Calu3 (cell line): ENCODE measurements around the gene MKNK2. TPM values are rescaled to one million over a fixed set of nuclear protein-coding genes. Genes with fewer than 3 reads are reported as not detected.

ENCODE experiments used
- BruUV-seq: library from RNA; stranded (reverse); fragments of 400-500 nt; replicated peaks from 2 replicates; lab custom pipeline; 2021; lab: Mats Ljungman, UMichigan
- CTCF ChIA-PET: fragments of 300-600 bp; sonication (Branson Sonifier 250); formaldehyde crosslinking; loops from one replicate; lab custom pipeline; 2022; ENCODE audit warnings: antibody characterized with exemption; lab: Charles Lee
- DNase-seq: peaks from one replicate; pipeline ENCODE4 v3.0.0; 2022
- H3K27ac Mint-ChIP-seq: one replicate; pipeline ENCODE4 v1.8.0; 2022; ENCODE audit warnings: mixed read lengths; ENCODE audit not compliant: unreplicated experiment
- H3K27me3 Mint-ChIP-seq: one replicate; pipeline ENCODE4 v1.8.0; 2022; ENCODE audit warnings: mixed read lengths; ENCODE audit not compliant: unreplicated experiment
- H3K36me3 Mint-ChIP-seq: one replicate; pipeline ENCODE4 v1.8.0; 2022; ENCODE audit warnings: mild to moderate bottlenecking, moderate library complexity, mixed read lengths; ENCODE audit not compliant: insufficient read depth, unreplicated experiment
- H3K4me1 Mint-ChIP-seq: one replicate; pipeline ENCODE4 v1.8.0; 2022; ENCODE audit warnings: mild to moderate bottlenecking, low read depth, mixed read lengths; ENCODE audit not compliant: unreplicated experiment
- H3K4me3 Mint-ChIP-seq: one replicate; pipeline ENCODE4 v1.8.0; 2022; ENCODE audit warnings: mild to moderate bottlenecking, low read depth, moderate library complexity, mixed read lengths; ENCODE audit not compliant: unreplicated experiment
- H3K9me3 Mint-ChIP-seq: one replicate; pipeline ENCODE4 v1.8.0; 2022; ENCODE audit warnings: low read depth, mixed read lengths; ENCODE audit not compliant: unreplicated experiment
- intact Hi-C: fragments of 100-400 bp; cut with micrococcal nuclease; formaldehyde crosslinking; loops from one replicate; pipeline ENCODE4 v1.10.0; 2022; ENCODE audit not compliant: unreplicated experiment
- total RNA-seq: library from RNA; stranded (reverse); gene quantifications from 2 replicates; pipeline ENCODE4 v1.2.3, GENCODE V29; 2022
- TF ChIP-seq, protein P1 (sequence below): fragments of 200-600 bp; IDR thresholded peaks from one replicate; pipeline ENCODE4 v1.8.0; 2022; ENCODE audit warnings: antibody characterized with exemption; ENCODE audit not compliant: unreplicated experiment

The MKNK2 gene
- total RNA-seq, 1 experiment from 2014 or later, result 96.0 TPM

DNA sequence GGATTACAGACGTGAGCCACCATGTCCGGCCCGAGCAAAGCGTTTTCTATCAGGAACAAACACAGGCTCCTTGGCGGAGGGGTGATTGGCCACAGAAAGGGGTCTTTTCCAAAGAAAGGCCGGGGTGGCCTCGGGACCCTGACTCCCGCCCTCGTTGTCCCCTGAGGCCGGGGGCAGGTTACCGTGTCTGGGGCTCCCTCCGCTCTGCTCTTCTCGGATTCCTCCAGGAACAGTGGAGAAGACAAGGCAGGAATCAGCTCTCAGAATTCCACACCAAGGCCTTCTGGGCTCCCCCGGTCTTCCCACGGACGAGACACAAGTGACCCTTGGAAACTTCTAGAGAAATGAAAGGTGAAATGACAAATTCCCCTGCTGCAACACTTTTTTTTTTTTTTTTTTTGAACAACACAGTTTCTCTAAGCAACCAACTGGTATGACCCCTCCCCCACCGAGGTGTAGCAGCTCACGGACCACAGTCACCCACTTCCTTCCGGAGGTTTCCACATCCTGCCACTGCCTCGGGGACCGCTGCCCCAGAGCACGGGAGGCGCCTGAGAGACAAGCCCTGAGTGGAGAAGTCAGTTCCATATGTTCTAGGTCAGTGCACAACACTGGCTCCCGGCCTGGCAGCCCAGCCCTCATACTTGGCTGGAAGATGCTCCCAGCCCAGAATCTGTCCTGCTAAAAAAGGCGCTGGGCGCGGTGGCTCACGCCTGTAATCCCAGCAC is 34.1 kb upstream of the MKNK2 start:
- H3K9me3 Mint-ChIP-seq, result no peaks in the 10 kb centered on the region
- TF ChIP-seq, protein P1, sequence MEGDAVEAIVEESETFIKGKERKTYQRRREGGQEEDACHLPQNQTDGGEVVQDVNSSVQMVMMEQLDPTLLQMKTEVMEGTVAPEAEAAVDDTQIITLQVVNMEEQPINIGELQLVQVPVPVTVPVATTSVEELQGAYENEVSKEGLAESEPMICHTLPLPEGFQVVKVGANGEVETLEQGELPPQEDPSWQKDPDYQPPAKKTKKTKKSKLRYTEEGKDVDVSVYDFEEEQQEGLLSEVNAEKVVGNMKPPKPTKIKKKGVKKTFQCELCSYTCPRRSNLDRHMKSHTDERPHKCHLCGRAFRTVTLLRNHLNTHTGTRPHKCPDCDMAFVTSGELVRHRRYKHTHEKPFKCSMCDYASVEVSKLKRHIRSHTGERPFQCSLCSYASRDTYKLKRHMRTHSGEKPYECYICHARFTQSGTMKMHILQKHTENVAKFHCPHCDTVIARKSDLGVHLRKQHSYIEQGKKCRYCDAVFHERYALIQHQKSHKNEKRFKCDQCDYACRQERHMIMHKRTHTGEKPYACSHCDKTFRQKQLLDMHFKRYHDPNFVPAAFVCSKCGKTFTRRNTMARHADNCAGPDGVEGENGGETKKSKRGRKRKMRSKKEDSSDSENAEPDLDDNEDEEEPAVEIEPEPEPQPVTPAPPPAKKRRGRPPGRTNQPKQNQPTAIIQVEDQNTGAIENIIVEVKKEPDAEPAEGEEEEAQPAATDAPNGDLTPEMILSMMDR, result no peak
- peaks cover 23% of the 10 kb centered on the region for H3K36me3 Mint-ChIP-seq
- CTCF ChIA-PET, result interaction anchor here (0.7 kb wide), 1 partner anchor 71 kb away, joined by 3 read pairs; no protein-coding TSS in a partner anchor
- no TSS peak for BruUV-seq
- H3K27me3 Mint-ChIP-seq, result no peaks in the 10 kb centered on the region
- DNase-seq, result no peak
- no peak overlapping the region for H3K4me3 Mint-ChIP-seq
- intact Hi-C loops, result no loop called here
- H3K27ac Mint-ChIP-seq, result no peak overlapping the region
- H3K4me1 Mint-ChIP-seq, result peaks cover 8% of the 10 kb centered on the region

DNA sequence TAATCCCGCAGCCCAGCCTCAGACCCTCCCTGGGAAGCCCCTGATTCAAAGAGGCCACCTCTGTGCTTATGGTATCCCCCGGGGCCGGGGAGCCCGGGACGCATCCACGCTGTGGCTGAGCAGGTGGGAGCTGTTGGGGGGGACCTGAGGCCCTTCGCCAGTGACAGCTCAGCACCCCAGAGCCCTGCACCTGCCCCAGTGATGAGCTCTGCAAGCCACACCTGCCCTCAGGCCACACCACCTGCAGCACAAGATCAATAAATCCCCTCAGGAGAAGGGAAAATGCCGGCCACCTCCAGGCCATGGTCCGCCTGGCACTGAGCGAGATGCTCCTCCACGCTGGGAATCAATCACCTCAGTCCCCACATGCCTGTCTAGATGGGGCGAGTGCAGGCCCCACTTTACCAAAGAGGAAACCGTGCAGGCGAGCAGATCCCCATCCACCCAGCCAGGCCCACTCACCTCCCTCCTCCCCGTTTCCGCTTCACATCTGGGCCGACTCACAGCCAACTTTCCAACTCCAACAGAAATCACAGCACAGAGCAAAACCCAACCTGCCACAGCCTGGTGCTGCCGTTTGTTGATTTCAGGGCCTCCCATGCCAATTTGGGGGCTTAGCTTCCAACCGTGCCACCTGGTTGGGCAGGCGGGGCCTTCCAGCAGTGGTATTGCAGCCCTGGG is 32.3 kb upstream of the MKNK2 start:
- CTCF ChIA-PET, result no interaction called here
- Mint-ChIP-seq H3K27me3 (no peaks in the 10 kb centered on the region), H3K9me3 (no peaks in the 10 kb centered on the region), H3K27ac (no peak overlapping the region), H3K36me3 (peaks cover 14% of the 10 kb centered on the region), H3K4me1 (peaks cover 8% of the 10 kb centered on the region), H3K4me3 (no peak overlapping the region)
- TF ChIP-seq, protein P1, result no peak
- no TSS peak for BruUV-seq
- intact Hi-C loops, result no loop called here
- DNase-seq, result no peak

DNA sequence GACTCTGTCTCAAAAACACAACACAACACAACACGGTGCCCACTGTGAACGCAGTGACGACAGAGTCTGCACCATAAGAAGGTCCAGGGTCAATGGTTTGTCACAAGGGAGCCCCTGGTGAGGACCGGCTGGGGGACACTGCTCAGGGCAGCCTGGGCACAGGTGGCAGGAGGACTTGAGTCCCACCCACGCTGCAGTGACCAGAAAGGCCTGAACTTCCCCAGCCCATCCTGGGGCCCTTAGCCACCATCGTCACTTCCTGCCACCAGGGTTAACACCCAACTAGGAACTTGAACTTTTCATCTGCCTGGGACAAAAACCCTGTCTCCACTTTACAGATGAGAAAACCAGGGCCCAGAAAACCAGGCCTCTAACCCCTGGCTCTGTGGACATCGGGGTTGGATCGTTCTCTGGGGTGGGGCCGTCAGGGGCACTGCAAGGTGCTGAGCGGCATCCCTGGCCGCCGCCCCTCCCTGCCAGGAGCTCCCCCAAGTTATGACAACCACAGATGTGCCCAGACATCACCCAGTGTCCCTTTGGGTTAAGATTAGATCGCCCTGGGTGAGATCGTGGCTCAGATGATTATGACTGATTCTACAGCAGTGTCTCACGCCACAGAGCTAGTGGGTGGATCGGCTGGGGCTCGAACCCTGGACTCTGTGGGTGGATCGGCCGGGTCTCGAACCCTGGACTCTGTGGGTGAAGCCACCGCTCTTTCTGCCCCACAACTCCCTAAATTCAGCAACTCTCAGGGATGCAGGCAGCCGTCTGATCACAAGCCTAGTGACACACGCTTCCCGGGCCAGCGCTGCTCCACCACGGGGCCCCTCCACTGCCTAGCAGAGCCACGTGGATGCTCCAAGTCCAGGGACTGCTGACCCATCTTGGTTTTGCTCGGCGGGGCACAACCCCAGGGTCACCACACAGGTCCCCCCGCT is 31.1 kb upstream of the MKNK2 start:
- H3K4me3 Mint-ChIP-seq, result no peak overlapping the region
- H3K27ac Mint-ChIP-seq, result no peak overlapping the region
- CTCF ChIA-PET, result no interaction called here
- no peaks in the 10 kb centered on the region for H3K9me3 Mint-ChIP-seq
- intact Hi-C loops, result no loop called here
- peaks cover 5% of the 10 kb centered on the region for H3K4me1 Mint-ChIP-seq
- BruUV-seq, result no TSS peak
- DNase-seq, result no peak
- TF ChIP-seq, protein P1, result no peak
- H3K36me3 Mint-ChIP-seq, result peaks cover 14% of the 10 kb centered on the region
- H3K27me3 Mint-ChIP-seq, result no peaks in the 10 kb centered on the region

- TF ChIP-seq, protein P1, result no peak
- Mint-ChIP-seq H3K27ac (no peak overlapping the region), H3K9me3 (no peaks in the 10 kb centered on the region), H3K4me3 (no peak overlapping the region), H3K4me1 (no peaks in the 10 kb centered on the region), H3K27me3 (no peaks in the 10 kb centered on the region), H3K36me3 (peaks cover 14% of the 10 kb centered on the region)
- DNase-seq, result no peak
- no TSS peak for BruUV-seq
- CTCF ChIA-PET, result no interaction called here
- intact Hi-C loops, result no loop called here
Measured at GRCh38 chr19:2080336-2080988, 29.4 kb upstream of the MKNK2 start.
